ENCODE data around the gene ZNF391.

Gene ZNF391

DNA sequence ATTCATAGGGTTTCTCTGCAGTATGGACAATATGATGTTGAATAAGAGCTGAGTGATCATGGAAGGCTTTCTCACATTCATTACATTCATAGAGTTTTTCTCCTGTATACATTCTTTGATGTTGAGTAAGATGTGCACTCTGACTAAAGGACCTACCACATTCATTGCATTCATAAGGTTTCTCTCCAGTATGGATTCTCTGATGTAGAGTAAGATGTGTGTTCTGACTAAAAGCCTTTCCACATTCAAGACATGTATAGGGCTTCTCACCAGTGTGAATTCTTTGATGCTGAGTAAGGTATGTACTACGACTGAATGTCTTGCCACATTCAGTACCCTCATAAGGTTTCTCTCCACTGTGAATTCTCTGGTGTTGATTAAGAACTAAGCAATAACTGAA lies 29.3 kb upstream of the ZNF391 start:
- no peaks in the 10 kb centered on the region for H3K27me3 ChIP-seq (ENCODE audit: insufficient read depth, low read length)
- no peak overlapping the region for H3K4me3 ChIP-seq (ENCODE audit: low read depth, low read length, poor library complexity, severe bottlenecking)
- H2AFZ ChIP-seq (ENCODE audit: low read length) = no peak overlapping the region
- no peaks in the 10 kb centered on the region for H4K20me1 ChIP-seq (ENCODE audit: insufficient read depth, low read length)
- H3K36me3 ChIP-seq (ENCODE audit: insufficient read depth, low read length) = no peaks in the 10 kb centered on the region
- no peak overlapping the region for H3K9ac ChIP-seq (ENCODE audit: low read length)
- H3K4me2 ChIP-seq (ENCODE audit: low read length) = no peak overlapping the region
- TF ChIP-seq, protein P1, sequence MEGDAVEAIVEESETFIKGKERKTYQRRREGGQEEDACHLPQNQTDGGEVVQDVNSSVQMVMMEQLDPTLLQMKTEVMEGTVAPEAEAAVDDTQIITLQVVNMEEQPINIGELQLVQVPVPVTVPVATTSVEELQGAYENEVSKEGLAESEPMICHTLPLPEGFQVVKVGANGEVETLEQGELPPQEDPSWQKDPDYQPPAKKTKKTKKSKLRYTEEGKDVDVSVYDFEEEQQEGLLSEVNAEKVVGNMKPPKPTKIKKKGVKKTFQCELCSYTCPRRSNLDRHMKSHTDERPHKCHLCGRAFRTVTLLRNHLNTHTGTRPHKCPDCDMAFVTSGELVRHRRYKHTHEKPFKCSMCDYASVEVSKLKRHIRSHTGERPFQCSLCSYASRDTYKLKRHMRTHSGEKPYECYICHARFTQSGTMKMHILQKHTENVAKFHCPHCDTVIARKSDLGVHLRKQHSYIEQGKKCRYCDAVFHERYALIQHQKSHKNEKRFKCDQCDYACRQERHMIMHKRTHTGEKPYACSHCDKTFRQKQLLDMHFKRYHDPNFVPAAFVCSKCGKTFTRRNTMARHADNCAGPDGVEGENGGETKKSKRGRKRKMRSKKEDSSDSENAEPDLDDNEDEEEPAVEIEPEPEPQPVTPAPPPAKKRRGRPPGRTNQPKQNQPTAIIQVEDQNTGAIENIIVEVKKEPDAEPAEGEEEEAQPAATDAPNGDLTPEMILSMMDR (IDR thresholded peaks at IDR 0.05; ENCODE audit: low read length) = no peak
- no peak for TF ChIP-seq EZH2 (IDR thresholded peaks at IDR 0.05; ENCODE audit: borderline replicate concordance, low read length)
- no peaks in the 10 kb centered on the region for H3K4me1 ChIP-seq (ENCODE audit: insufficient read depth, low read length, severe bottlenecking)
- no peaks in the 10 kb centered on the region for H3F3A ChIP-seq (ENCODE audit: insufficient read depth, low read length)
- H3K27ac ChIP-seq (ENCODE audit: low read depth, low read length, poor library complexity, severe bottlenecking) = no peak overlapping the region
- peaks cover 29% of the 10 kb centered on the region for H3K9me3 ChIP-seq (ENCODE audit: low read length)
- H3K79me2 ChIP-seq (ENCODE audit: insufficient read depth, low read length) = no peaks in the 10 kb centered on the region
- no peaks in the 10 kb centered on the region for H3K9me2 ChIP-seq (ENCODE audit: low read depth, low read length)

DNA sequence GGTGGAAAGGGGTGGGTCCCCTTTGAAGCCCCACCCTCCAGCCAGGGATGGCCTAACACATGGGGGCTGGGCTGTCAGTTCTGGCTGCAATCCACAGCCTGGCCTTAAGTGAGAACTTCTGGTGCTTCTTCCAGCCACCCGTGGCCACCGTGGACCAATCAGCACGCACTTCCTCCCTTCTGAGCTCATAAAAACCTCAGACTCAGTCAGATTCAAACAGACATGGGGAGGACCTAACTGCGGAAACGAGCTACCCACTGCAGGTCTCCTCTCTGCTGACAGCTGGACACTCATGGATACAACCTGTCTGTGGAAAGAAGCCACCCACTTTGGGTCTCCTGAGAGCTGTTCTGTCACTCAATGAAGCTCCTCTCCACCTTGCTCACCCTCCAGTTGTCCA lies 20.4 kb upstream of the ZNF391 start:
- TF ChIP-seq EZH2 (IDR thresholded peaks at IDR 0.05; ENCODE audit: borderline replicate concordance, low read length) = no peak
- TF ChIP-seq, protein P1 (IDR thresholded peaks at IDR 0.05; ENCODE audit: low read length) = no peak
- Histone ChIP-seq H3F3A (ENCODE audit: insufficient read depth, low read length) (no peaks in the 10 kb centered on the region), H3K27ac (ENCODE audit: low read depth, low read length, poor library complexity, severe bottlenecking) (no peak overlapping the region), H2AFZ (ENCODE audit: low read length) (no peak overlapping the region), H3K27me3 (ENCODE audit: insufficient read depth, low read length) (no peaks in the 10 kb centered on the region), H4K20me1 (ENCODE audit: insufficient read depth, low read length) (no peaks in the 10 kb centered on the region), H3K79me2 (ENCODE audit: insufficient read depth, low read length) (no peaks in the 10 kb centered on the region), H3K4me1 (ENCODE audit: insufficient read depth, low read length, severe bottlenecking) (no peaks in the 10 kb centered on the region), H3K4me3 (ENCODE audit: low read depth, low read length, poor library complexity, severe bottlenecking) (no peak overlapping the region), H3K36me3 (ENCODE audit: insufficient read depth, low read length) (no peaks in the 10 kb centered on the region), H3K9ac (ENCODE audit: low read length) (no peak overlapping the region), H3K4me2 (ENCODE audit: low read length) (no peak overlapping the region), H3K9me2 (ENCODE audit: low read depth, low read length) (no peaks in the 10 kb centered on the region), H3K9me3 (ENCODE audit: low read length) (peaks cover 4% of the 10 kb centered on the region; the same call in 1 of the 2 replicates)

DNA sequence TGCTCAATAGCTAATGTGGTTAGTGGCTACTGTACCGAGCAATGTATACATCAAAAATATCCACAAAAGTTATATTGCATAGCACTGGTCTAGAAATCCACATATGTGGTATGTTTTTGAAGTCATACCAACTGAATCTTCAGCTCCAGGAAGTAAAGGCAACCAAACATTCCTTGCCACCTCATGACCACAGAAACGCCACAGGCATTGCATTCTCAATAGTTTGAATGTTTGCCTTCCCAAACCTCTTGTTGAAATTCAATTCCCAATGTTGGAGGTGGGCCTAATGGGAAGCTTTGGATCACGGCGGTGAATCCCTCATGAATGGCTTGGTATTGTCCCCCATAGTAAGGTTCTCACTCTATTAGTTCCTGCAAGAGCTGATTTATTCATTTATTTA lies 18.2 kb upstream of the ZNF391 start:
- Histone ChIP-seq H3K79me2 (ENCODE audit: insufficient read depth, low read length) (no peaks in the 10 kb centered on the region), H3K4me3 (ENCODE audit: low read depth, low read length, poor library complexity, severe bottlenecking) (no peak overlapping the region), H3K27me3 (ENCODE audit: insufficient read depth, low read length) (no peaks in the 10 kb centered on the region), H3K9me2 (ENCODE audit: low read depth, low read length) (no peaks in the 10 kb centered on the region), H3K9ac (ENCODE audit: low read length) (no peak overlapping the region), H3K4me2 (ENCODE audit: low read length) (no peak overlapping the region), H4K20me1 (ENCODE audit: insufficient read depth, low read length) (no peaks in the 10 kb centered on the region), H3K4me1 (ENCODE audit: insufficient read depth, low read length, severe bottlenecking) (no peaks in the 10 kb centered on the region), H2AFZ (ENCODE audit: low read length) (no peak overlapping the region), H3K36me3 (ENCODE audit: insufficient read depth, low read length) (no peaks in the 10 kb centered on the region), H3K9me3 (ENCODE audit: low read length) (peaks cover 4% of the 10 kb centered on the region; the same call in 1 of the 2 replicates), H3K27ac (ENCODE audit: low read depth, low read length, poor library complexity, severe bottlenecking) (no peak overlapping the region), H3F3A (ENCODE audit: insufficient read depth, low read length) (no peaks in the 10 kb centered on the region)
- no peak for TF ChIP-seq EZH2 (IDR thresholded peaks at IDR 0.05; ENCODE audit: borderline replicate concordance, low read length)

DNA sequence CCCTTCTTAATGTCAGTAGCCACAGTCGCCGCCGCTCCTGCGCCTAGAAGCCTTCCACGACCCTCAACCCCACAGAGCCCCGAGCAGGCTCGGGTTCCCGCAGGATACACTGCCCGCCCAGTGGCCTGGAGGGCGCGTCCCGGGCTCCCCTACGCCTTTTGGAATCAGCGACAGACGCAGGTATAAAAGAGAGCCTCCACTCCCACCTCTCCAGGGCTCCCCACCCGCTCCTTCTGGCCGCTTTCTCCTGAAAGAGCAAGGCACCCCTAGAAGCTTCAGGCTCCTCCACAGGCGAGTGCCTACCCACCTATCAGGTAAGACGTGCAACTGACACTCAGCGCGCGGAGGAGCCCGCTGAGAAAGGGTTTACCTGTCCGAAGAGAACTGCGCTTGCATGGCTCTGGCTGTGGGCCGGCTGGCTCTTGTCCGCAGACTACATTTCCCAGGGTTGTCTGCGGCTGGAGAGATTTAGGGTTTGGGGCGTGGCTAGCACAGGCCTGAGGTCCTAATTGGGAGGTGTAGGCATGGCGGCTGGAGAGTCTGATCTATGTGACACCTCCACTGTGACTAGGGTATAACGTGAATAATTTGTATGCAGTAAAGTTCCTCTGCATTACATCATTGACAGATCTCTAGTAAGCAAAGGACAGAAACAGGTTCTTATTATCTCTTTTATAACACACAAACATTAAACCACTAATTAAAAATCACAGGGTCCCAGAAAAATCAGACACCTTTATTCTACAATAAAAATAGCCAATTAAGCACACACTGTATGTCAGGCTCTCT lies 13.5 kb upstream of the ZNF391 start:
- Histone ChIP-seq H3K4me1 (ENCODE audit: insufficient read depth, low read length, severe bottlenecking) (no peaks in the 10 kb centered on the region), H3K79me2 (ENCODE audit: insufficient read depth, low read length) (no peaks in the 10 kb centered on the region), H3K4me3 (ENCODE audit: low read depth, low read length, poor library complexity, severe bottlenecking) (no peak overlapping the region), H3K27ac (ENCODE audit: low read depth, low read length, poor library complexity, severe bottlenecking) (no peak overlapping the region), H3K4me2 (ENCODE audit: low read length) (no peak overlapping the region), H3K27me3 (ENCODE audit: insufficient read depth, low read length) (no peaks in the 10 kb centered on the region), H3K9me2 (ENCODE audit: low read depth, low read length) (no peaks in the 10 kb centered on the region), H3K9ac (ENCODE audit: low read length) (no peak overlapping the region), H2AFZ (ENCODE audit: low read length) (no peak overlapping the region), H3F3A (ENCODE audit: insufficient read depth, low read length) (no peaks in the 10 kb centered on the region), H3K9me3 (ENCODE audit: low read length) (no peaks in the 10 kb centered on the region; the same call in 1 of the 2 replicates), H4K20me1 (ENCODE audit: insufficient read depth, low read length) (no peaks in the 10 kb centered on the region), H3K36me3 (ENCODE audit: insufficient read depth, low read length) (no peaks in the 10 kb centered on the region)
- TF ChIP-seq, protein P1 (IDR thresholded peaks at IDR 0.05; ENCODE audit: low read length) = no peak
- no peak for TF ChIP-seq EZH2 (IDR thresholded peaks at IDR 0.05; ENCODE audit: borderline replicate concordance, low read length)
